Nephron progenitor cell (in vitro differentiated cells): ENCODE measurements around the gene C9orf72.

Source experiments
- DNase-seq: peaks from one replicate; pipeline ENCODE4 v3.0.0; 2021
- H3K27ac Mint-ChIP-seq: 2 replicates; pipeline ENCODE4 v1.8.0; 2021; ENCODE audit warnings: mild to moderate bottlenecking, moderate library complexity, mixed read lengths
- H3K27me3 Mint-ChIP-seq: 2 replicates; pipeline ENCODE4 v1.8.0; 2021; ENCODE audit warnings: mild to moderate bottlenecking, low read depth, mixed read lengths; ENCODE audit not compliant: poor library complexity
- H3K36me3 Mint-ChIP-seq: 2 replicates; pipeline ENCODE4 v1.8.0; 2021; ENCODE audit warnings: low read depth, mixed read lengths
- H3K4me1 Mint-ChIP-seq: 2 replicates; pipeline ENCODE4 v1.8.0; 2021; ENCODE audit warnings: mixed read lengths
- H3K4me3 Mint-ChIP-seq: 2 replicates; pipeline ENCODE4 v1.8.0; 2021; ENCODE audit warnings: mild to moderate bottlenecking, moderate library complexity, mixed read lengths
- H3K9me3 Mint-ChIP-seq: 2 replicates; pipeline ENCODE4 v1.8.0; 2021; ENCODE audit warnings: mild to moderate bottlenecking, moderate library complexity, mixed read lengths
- TF ChIP-seq, protein P1 (sequence below): fragments of 200-600 bp; sonication (generic); IDR thresholded peaks from 2 replicates; pipeline ENCODE4 v1.5.0; 2021; ENCODE audit warnings: antibody characterized with exemption

The C9orf72 gene

DNA sequence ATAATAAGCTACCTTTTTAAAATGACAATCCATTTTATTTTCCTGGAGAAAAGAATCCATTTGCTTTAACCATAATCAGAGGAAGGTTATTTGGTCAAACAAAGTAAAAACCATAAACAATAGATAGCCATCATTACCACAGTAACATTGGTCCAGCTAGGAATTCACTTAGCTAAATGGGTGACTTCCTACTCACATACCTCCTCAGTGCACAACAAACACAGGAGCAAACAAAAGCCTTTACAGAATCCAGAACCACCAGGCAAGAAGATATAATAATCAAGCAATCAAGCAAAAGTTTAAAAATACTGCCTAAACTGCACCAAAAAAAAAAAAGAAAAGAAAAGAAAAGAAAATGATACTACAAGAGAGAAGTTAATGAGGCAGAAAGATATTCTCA is 50.1 kb downstream of the C9orf72 start:
- H3K4me3 Mint-ChIP-seq: no peak overlapping the region
- no peak overlapping the region for H3K27ac Mint-ChIP-seq
- peaks cover 24% of the 10 kb centered on the region for H3K4me1 Mint-ChIP-seq
- TF ChIP-seq, protein P1, sequence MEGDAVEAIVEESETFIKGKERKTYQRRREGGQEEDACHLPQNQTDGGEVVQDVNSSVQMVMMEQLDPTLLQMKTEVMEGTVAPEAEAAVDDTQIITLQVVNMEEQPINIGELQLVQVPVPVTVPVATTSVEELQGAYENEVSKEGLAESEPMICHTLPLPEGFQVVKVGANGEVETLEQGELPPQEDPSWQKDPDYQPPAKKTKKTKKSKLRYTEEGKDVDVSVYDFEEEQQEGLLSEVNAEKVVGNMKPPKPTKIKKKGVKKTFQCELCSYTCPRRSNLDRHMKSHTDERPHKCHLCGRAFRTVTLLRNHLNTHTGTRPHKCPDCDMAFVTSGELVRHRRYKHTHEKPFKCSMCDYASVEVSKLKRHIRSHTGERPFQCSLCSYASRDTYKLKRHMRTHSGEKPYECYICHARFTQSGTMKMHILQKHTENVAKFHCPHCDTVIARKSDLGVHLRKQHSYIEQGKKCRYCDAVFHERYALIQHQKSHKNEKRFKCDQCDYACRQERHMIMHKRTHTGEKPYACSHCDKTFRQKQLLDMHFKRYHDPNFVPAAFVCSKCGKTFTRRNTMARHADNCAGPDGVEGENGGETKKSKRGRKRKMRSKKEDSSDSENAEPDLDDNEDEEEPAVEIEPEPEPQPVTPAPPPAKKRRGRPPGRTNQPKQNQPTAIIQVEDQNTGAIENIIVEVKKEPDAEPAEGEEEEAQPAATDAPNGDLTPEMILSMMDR: no peak
- peaks cover 49% of the 10 kb centered on the region for H3K36me3 Mint-ChIP-seq
- no peak for DNase-seq
- H3K9me3 Mint-ChIP-seq: no peaks in the 10 kb centered on the region
- peaks cover 10% of the 10 kb centered on the region for H3K27me3 Mint-ChIP-seq

DNA sequence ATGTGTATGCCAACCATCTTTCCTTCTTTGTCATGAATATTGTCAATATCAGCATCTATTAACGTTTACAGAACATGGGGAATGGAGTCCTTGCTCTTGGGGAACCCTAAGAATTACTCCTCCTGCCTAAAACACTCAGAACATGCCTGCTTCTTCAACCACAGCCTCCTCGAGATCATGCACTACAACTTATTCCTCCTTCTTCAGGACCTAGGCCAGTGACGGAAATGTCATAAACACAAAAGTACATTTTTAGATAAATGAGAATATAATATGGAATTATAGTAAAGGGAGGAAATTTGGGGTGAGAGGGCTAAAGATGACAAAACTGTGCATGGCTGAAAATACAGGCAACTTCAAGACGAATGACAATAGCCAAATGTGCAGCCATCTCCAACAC is 52.3 kb downstream of the C9orf72 start:
- peaks cover 7% of the 10 kb centered on the region for H3K27me3 Mint-ChIP-seq
- H3K4me1 Mint-ChIP-seq: peaks cover 2% of the 10 kb centered on the region
- no peaks in the 10 kb centered on the region for H3K9me3 Mint-ChIP-seq
- no peak for DNase-seq
- TF ChIP-seq, protein P1: no peak
- peaks cover 45% of the 10 kb centered on the region for H3K36me3 Mint-ChIP-seq
- no peak overlapping the region for H3K4me3 Mint-ChIP-seq
- H3K27ac Mint-ChIP-seq: no peak overlapping the region

DNA sequence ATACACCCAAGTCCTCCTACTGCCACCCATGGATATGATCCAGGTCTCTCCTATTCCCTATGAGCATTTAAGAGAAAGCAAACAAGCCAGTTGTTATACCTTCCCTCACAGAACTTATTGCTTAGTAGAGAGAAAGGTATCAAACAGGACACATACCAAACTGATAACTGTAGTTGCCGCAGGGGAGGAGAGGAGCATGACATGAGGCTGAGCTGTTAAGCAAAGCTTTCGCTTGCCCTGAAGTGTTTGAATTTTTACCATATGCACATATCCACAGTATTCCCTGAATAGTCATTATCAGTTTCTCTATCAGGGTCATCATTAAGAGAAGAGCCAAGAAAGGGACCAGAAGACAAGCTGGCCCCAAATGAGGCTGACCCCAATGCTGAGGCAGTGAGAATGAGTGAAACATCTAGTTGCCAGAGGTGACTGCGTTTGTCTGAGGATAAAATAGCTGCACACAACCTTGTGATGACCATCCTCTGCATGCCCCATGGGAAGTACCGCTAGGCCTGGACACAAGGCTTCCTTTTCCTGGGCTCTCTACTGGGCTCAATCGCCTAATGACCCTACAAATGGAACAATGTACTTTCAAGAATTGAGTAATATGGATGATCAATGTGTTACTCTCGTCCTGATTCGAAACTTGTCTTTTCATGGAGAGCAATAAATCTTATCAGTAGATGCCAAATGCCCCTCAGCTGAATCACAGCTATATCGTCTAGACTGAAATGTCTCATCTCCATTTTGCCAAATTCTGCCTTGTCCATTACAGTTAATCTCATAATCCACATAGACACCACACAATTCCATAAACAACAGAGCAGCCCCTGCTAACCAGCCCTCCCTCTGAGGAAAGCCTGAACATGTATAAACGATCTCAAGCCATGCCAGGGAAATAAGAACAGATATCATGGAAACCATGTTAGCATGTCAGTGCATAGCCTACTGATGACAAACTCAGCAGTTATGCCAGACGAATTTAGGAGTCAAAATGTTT is 53.5 kb downstream of the C9orf72 start:
- Mint-ChIP-seq H3K9me3 (no peaks in the 10 kb centered on the region), H3K27ac (no peak overlapping the region)
- no peak for DNase-seq

DNA sequence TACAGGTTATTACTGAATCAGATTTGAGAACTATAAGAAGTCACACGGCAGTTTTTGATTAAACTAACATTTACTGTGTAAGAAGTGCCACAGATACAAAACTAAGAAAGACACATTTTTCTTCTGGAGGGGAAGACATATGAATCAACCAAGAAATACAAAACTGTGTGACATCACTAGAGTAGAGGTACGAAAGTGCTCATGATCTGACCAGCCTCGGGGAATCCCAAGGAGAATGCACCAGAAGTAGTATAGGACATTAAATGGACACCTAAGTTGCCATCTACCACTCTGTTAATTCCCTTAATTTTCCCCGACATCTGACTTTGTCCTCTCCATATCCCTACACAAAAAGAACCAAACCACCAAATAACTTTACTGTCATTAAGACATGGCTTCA is 54.5 kb downstream of the C9orf72 start:
- H3K9me3 Mint-ChIP-seq: no peaks in the 10 kb centered on the region
- H3K27me3 Mint-ChIP-seq: peaks cover 4% of the 10 kb centered on the region
- H3K27ac Mint-ChIP-seq: no peak overlapping the region
- TF ChIP-seq, protein P1: no peak
- H3K4me1 Mint-ChIP-seq: no peaks in the 10 kb centered on the region
- DNase-seq: no peak
- H3K36me3 Mint-ChIP-seq: peaks cover 30% of the 10 kb centered on the region
- H3K4me3 Mint-ChIP-seq: no peak overlapping the region

More for the DNA sequence above, 53.5 kb downstream of the C9orf72 start:
- no peaks in the 10 kb centered on the region for H3K4me1 Mint-ChIP-seq
- TF ChIP-seq, protein P1: no peak
- peaks cover 37% of the 10 kb centered on the region for H3K36me3 Mint-ChIP-seq
- no peak overlapping the region for H3K4me3 Mint-ChIP-seq
- H3K27me3 Mint-ChIP-seq: peaks cover 4% of the 10 kb centered on the region

DNA sequence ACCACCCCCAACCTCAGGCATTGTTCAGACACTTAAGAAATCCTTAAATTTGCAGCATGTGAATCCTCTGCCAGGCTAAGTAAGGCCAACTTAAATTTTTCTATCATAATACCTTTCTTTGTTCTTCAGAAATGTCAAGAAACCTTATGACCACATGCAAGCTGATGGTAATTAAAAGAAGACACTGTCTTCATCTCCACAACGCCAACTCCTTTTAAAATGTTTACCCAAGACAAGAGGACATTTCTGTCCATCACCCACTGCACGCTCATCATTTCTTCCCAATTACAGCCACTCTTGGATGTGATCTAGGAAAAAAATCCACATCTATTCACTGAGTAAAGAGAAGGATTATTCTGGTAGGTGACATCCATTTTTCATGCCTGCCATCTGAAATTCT is 55.3 kb downstream of the C9orf72 start:
- Mint-ChIP-seq H3K4me1 (no peaks in the 10 kb centered on the region), H3K27ac (no peak overlapping the region), H3K27me3 (no peaks in the 10 kb centered on the region), H3K36me3 (peaks cover 32% of the 10 kb centered on the region), H3K4me3 (no peak overlapping the region), H3K9me3 (no peaks in the 10 kb centered on the region)
- TF ChIP-seq, protein P1: no peak
- no peak for DNase-seq

DNA sequence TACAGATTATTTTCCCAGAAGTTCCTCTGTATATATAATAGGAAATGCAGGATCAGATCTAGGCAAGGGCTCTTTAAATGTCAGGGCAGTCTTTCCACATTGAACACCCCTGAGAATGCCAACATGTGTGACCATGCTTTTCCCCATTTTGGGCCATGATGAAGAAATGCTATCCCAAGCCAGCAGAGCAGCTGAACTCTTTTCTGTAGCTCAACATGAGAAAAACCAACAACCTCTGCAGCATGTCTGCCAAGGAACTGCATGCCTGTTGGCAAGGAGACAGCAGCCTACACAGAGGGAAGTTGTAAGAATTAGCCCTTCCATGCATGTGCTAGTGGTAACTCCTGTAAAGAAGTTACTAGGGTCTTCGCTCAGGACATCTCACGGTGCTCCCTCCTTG is 58.7 kb downstream of the C9orf72 start:
- no peaks in the 10 kb centered on the region for H3K4me1 Mint-ChIP-seq
- no peak overlapping the region for H3K4me3 Mint-ChIP-seq
- H3K9me3 Mint-ChIP-seq: no peaks in the 10 kb centered on the region
- peaks cover 28% of the 10 kb centered on the region for H3K36me3 Mint-ChIP-seq
- no peak for DNase-seq
- H3K27ac Mint-ChIP-seq: no peak overlapping the region
- TF ChIP-seq, protein P1: no peak
- H3K27me3 Mint-ChIP-seq: no peaks in the 10 kb centered on the region
